ENCODE measurements around the gene THOC1. TPM values are rescaled to one million over a fixed set of nuclear protein-coding genes. Genes with fewer than 3 reads are reported as not detected.

Gene THOC1
- 10 to 100 TPM; 11.1 to 61.4 (median 24.0) TPM for total RNA-seq
- 100 to 1,000 TPM in 1 of 3 donors, 10 to 100 TPM in 2; 21.3 to 147 (median 72.8) TPM for polyA plus RNA-seq
- long read RNA-seq, donor 1, partial matches to known transcripts, result 0 of 6 reads
- long read RNA-seq, donor 1, other reads (novel, unspliced or antisense), result 0 of 6 reads
- long read RNA-seq, donor 2, partial matches to known transcripts, result 28 of 30 reads
- long read RNA-seq, donor 2, other reads (novel, unspliced or antisense), result 0 of 30 reads
- long read RNA-seq, donor 3, transcript THOC1-201 (21 exons, 2,087 nt), result major isoform, 5 of 5 reads
- long read RNA-seq, donor 3, partial matches to known transcripts, result 0 of 5 reads
- long read RNA-seq, donor 3, other reads (novel, unspliced or antisense), result 0 of 5 reads
- long read RNA-seq, donor 4, partial matches to known transcripts, result 2 of 6 reads
- long read RNA-seq, donor 4, other reads (novel, unspliced or antisense), result 3 of 6 reads
- long read RNA-seq, donor 5, transcript THOC1-201 (21 exons, 2,087 nt), result major isoform, 11 of 24 reads
- long read RNA-seq, donor 5, partial matches to known transcripts, result 1 of 24 reads
- long read RNA-seq, donor 5, other reads (novel, unspliced or antisense), result 8 of 24 reads
- long read RNA-seq, donor 6, partial matches to known transcripts, result 0 of 6 reads
- long read RNA-seq, donor 6, other reads (novel, unspliced or antisense), result 1 of 6 reads
- long read RNA-seq, donor 7, partial matches to known transcripts, result 0 of 1 reads
- long read RNA-seq, donor 7, other reads (novel, unspliced or antisense), result 0 of 1 reads
- long read RNA-seq, donor 8, partial matches to known transcripts, result 0 of 3 reads
- long read RNA-seq, donor 8, other reads (novel, unspliced or antisense), result 0 of 3 reads
- long read RNA-seq, donor 9, partial matches to known transcripts, result 0 of 6 reads
- long read RNA-seq, donor 9, other reads (novel, unspliced or antisense), result 0 of 6 reads
- long read RNA-seq, donor 10, result 0 reads

GRCh38 chr18:267688-268552, at the start of gene THOC1:
Gene THOC1, minus strand, starts transcription at chr18:268047. Its CDS starts 28 bp downstream, at chr18:268019.
- no peak for TF ChIP-seq CTCF (IDR thresholded peaks at IDR 0.05)
- TF ChIP-seq POLR2A (IDR thresholded peaks at IDR 0.05), result peak; percentile 73 to 85
- 0 to 1% (median 0%) methylated on average over 26 to 69 of the region's 69 CpGs for WGBS, 4 donors
- Histone ChIP-seq H3K27me3 (no peaks in the 10 kb centered on the region), H3K4me1 (replicated peaks in 1 of 2) (peaks cover 5 to 19% of the 10 kb centered on the region in 2 donors), H3K4me3 (peak within 1 kb of the TSS; percentile 68 to 90 (median 80)), H3K9me3 (replicated peaks in 1 of 3) (no peaks in the 10 kb centered on the region), H3K27ac (peak within 1 kb of the TSS; percentile 56 to 95 (median 78)), H3K36me3 (replicated peaks in 1 of 2) (peaks cover 0 to 21% of the 10 kb centered on the region in 2 donors)
- DNase-seq, result peak; percentile 91 to 96 (median 93)
- intact Hi-C loops (cut with DNase I), result no loop called here

- intact Hi-C loops (cut with DNase I), result no loop called here
- H3K9me3 ChIP-seq (replicated peaks in 1 of 3), result no peaks in the 10 kb centered on the region
- no peak overlapping the region for H3K27ac ChIP-seq
- H3K27me3 ChIP-seq, result no peaks in the 10 kb centered on the region
- no peak for TF ChIP-seq POLR2A (IDR thresholded peaks at IDR 0.05)
- no peak for TF ChIP-seq CTCF (IDR thresholded peaks at IDR 0.05)
- no peak for DNase-seq
- H3K4me3 ChIP-seq, result no peak overlapping the region
- no peaks in the 10 kb centered on the region for H3K36me3 ChIP-seq (replicated peaks in 1 of 2)
- WGBS, 4 donors, result 88 to 96% (median 93%) methylated on average over 4 to 6 of the region's 6 CpGs
- peaks cover 0 to 5% of the 10 kb centered on the region in 2 donors for H3K4me1 ChIP-seq (replicated peaks in 1 of 2)
Measured at GRCh38 chr18:317618-318017, 49.8 kb upstream of the THOC1 start.

- Histone ChIP-seq H3K36me3 (replicated peaks in 1 of 2) (no peaks in the 10 kb centered on the region), H3K4me3 (no peak overlapping the region), H3K27me3 (no peaks in the 10 kb centered on the region), H3K4me1 (replicated peaks in 1 of 2) (no peaks in the 10 kb centered on the region), H3K27ac (no peak overlapping the region), H3K9me3 (replicated peaks in 1 of 3) (no peaks in the 10 kb centered on the region)
- WGBS, 4 donors, result 67 to 82% (median 70%) methylated on average over 8 of the region's 8 CpGs
- intact Hi-C loops (cut with DNase I), result no loop called here
- TF ChIP-seq CTCF (IDR thresholded peaks at IDR 0.05) (no peak), POLR2A (IDR thresholded peaks at IDR 0.05) (no peak)
- DNase-seq, result no peak
Measured at GRCh38 chr18:316393-316792, 48.5 kb upstream of the THOC1 start.

Measured in adrenal gland (tissue), 19 donors.